ENCODE results near the gene SUPT5H.

- TF ChIP-seq CTCF (IDR thresholded peaks at IDR 0.05; ENCODE audit: insufficient read depth, low read length, poor library complexity, severe bottlenecking), result no peak
- no peak for TF ChIP-seq EZH2phosphoT487 (conservative IDR thresholded peaks at IDR 0.05; ENCODE audit: low read length)
Measured at GRCh38 chr19:39407410-39407659, 38.0 kb upstream of the SUPT5H start.
